GM21786 (cell line): Measurements from ENCODE around the gene ZNF341.

Source experiments
- ATAC-seq: cut with Tn5 transposase; IDR thresholded peaks from one replicate; pipeline ENCODE4 v1.9.1; 2021; ENCODE audit not compliant: unreplicated experiment

Gene ZNF341

GRCh38 chr20:33821270-33821836 is 89.6 kb downstream of the ZNF341 start:
- no peak for ATAC-seq

GRCh38 chr20:33822423-33822822 is 90.6 kb downstream of the ZNF341 start:
- no peak for ATAC-seq

GRCh38 chr20:33822991-33823390 is 91.2 kb downstream of the ZNF341 start:
- no peak for ATAC-seq

GRCh38 chr20:33824852-33825251 is 93.1 kb downstream of the ZNF341 start:
- no peak for ATAC-seq

- ATAC-seq = no peak
These were observed 93.8 kb downstream of the ZNF341 start for GRCh38 chr20:33825340-33826269.

- ATAC-seq = no peak
These were observed 94.6 kb downstream of the ZNF341 start for GRCh38 chr20:33826270-33826897.

- no peak for ATAC-seq
These were observed 95.3 kb downstream of the ZNF341 start for GRCh38 chr20:33827109-33827508.

GRCh38 chr20:33827634-33828325 is 96.0 kb downstream of the ZNF341 start:
- ATAC-seq = no peak

- no peak for ATAC-seq
These were observed 96.6 kb downstream of the ZNF341 start for GRCh38 chr20:33828326-33828844.

GRCh38 chr20:33828967-33829560 is 97.3 kb downstream of the ZNF341 start:
- no peak for ATAC-seq

GRCh38 chr20:33829636-33830035 is 97.8 kb downstream of the ZNF341 start:
- ATAC-seq = no peak

GRCh38 chr20:33830371-33830770 is 98.6 kb downstream of the ZNF341 start:
- ATAC-seq = no peak

GRCh38 chr20:33832103-33832804 is 100.5 kb downstream of the ZNF341 start:
- no peak for ATAC-seq

GRCh38 chr20:33833333-33833732 is 101.5 kb downstream of the ZNF341 start:
- ATAC-seq = no peak

GRCh38 chr20:33835615-33836172 is 103.9 kb downstream of the ZNF341 start:
- no peak for ATAC-seq

GRCh38 chr20:33836277-33836676 is 104.5 kb downstream of the ZNF341 start:
- ATAC-seq = no peak

- no peak for ATAC-seq
These were observed 105.5 kb downstream of the ZNF341 start for GRCh38 chr20:33837096-33837830.

GRCh38 chr20:33838035-33838864 is 106.5 kb downstream of the ZNF341 start:
- no peak for ATAC-seq
